ENCODE measurements around the gene CRELD1.

Gene CRELD1

GRCh38 chr3:9888540-9888939, 45.1 kb upstream of the CRELD1 start:
- peaks cover 0 to 1% of the 10 kb centered on the region in 2 donors for H3K4me1 ChIP-seq (ENCODE audit: control insufficient read depth in 2 of 2, insufficient read depth in 1 of 2, low read depth in 1 of 2, low read length in 2 of 2)

GRCh38 chr3:9889405-9889804, 44.2 kb upstream of the CRELD1 start:
- no CpG with 5 or more reads among the region's 5 CpGs for WGBS, 2 donors (ENCODE audit: extremely low coverage in 2 of 2, insufficient read length in 2 of 2, insufficient replicate concordance in 1 of 2)
- Histone ChIP-seq H3K27me3 (ENCODE audit: control insufficient read depth in 3 of 3, insufficient read depth in 3 of 3, low read depth in 1 of 3, low read length in 3 of 3) (peaks cover 0 to 8% (median 0%) of the 10 kb centered on the region in 3 experiments), H2BK5ac (ENCODE audit: low read length) (no peak overlapping the region), H2BK120ac (ENCODE audit: low read depth, low read length) (no peak overlapping the region), H3K36me3 (replicated peaks in 1 of 2; ENCODE audit: control insufficient read depth in 2 of 2, insufficient read depth in 2 of 2, low read length in 2 of 2) (peaks cover 14 to 28% of the 10 kb centered on the region in 2 donors), H3K27ac (replicated peaks; ENCODE audit: low read length) (no peak overlapping the region), H2AFZ (ENCODE audit: low read length) (peak overlapping the region; percentile 94), H3K9ac (ENCODE audit: low read depth, low read length, poor library complexity) (no peak overlapping the region), H3K4me1 (ENCODE audit: control insufficient read depth in 2 of 2, insufficient read depth in 1 of 2, low read depth in 1 of 2, low read length in 2 of 2) (peaks cover 0 to 1% of the 10 kb centered on the region in 2 donors), H2BK15ac (ENCODE audit: low read length) (no peak overlapping the region), H3K9me3 (replicated peaks in 1 of 2; ENCODE audit: control insufficient read depth in 2 of 2, insufficient read depth in 1 of 2, low read depth in 1 of 2, low read length in 2 of 2) (peaks cover 0 to 3% of the 10 kb centered on the region in 2 donors), H3K18ac (ENCODE audit: low read length) (no peak overlapping the region), H3K23ac (ENCODE audit: low read depth, low read length, poor library complexity) (no peak overlapping the region), H3K4me2 (ENCODE audit: insufficient read depth, low read length, poor library complexity, severe bottlenecking) (no peak overlapping the region), H2AK5ac (ENCODE audit: low read depth, low read length) (no peak overlapping the region), H3K14ac (ENCODE audit: low read length) (no peak overlapping the region), H2BK12ac (ENCODE audit: low read length) (no peak overlapping the region), H3K4ac (ENCODE audit: low read length) (no peak overlapping the region), H4K91ac (ENCODE audit: low read depth, low read length, poor library complexity) (no peak overlapping the region), H3K79me1 (ENCODE audit: low read depth, low read length) (peaks cover 5% of the 10 kb centered on the region), H4K8ac (ENCODE audit: low read depth, low read length) (no peak overlapping the region), H3K4me3 (ENCODE audit: low read length in 2 of 2) (no peak overlapping the region)
- DNase-seq (ENCODE audit: low spot score) = no peak

More at GRCh38 chr3:9888540-9888939, 45.1 kb upstream of the CRELD1 start:
- H3K36me3 ChIP-seq (replicated peaks in 1 of 2; ENCODE audit: control insufficient read depth in 2 of 2, insufficient read depth in 2 of 2, low read length in 2 of 2) = peaks cover 11 to 20% of the 10 kb centered on the region in 2 donors
- H2AK5ac ChIP-seq (ENCODE audit: low read depth, low read length) = no peak overlapping the region
- no peak overlapping the region for H2BK12ac ChIP-seq (ENCODE audit: low read length)
- no peak overlapping the region for H4K91ac ChIP-seq (ENCODE audit: low read depth, low read length, poor library complexity)
- H3K79me1 ChIP-seq (ENCODE audit: low read depth, low read length) = peaks cover 5% of the 10 kb centered on the region
- no peak overlapping the region for H3K4me2 ChIP-seq (ENCODE audit: insufficient read depth, low read length, poor library complexity, severe bottlenecking)
- no peak overlapping the region for H2BK5ac ChIP-seq (ENCODE audit: low read length)
- H3K14ac ChIP-seq (ENCODE audit: low read length) = no peak overlapping the region
- H3K27ac ChIP-seq (replicated peaks; ENCODE audit: low read length) = no peak overlapping the region
- H3K9me3 ChIP-seq (replicated peaks in 1 of 2; ENCODE audit: control insufficient read depth in 2 of 2, insufficient read depth in 1 of 2, low read depth in 1 of 2, low read length in 2 of 2) = peaks cover 0 to 3% of the 10 kb centered on the region in 2 donors
- no peak overlapping the region for H3K23ac ChIP-seq (ENCODE audit: low read depth, low read length, poor library complexity)
- no peak for DNase-seq (ENCODE audit: low spot score)
- no peak overlapping the region for H3K9ac ChIP-seq (ENCODE audit: low read depth, low read length, poor library complexity)
- H2BK120ac ChIP-seq (ENCODE audit: low read depth, low read length) = no peak overlapping the region
- H2AFZ ChIP-seq (ENCODE audit: low read length) = no peak overlapping the region
- H2BK15ac ChIP-seq (ENCODE audit: low read length) = no peak overlapping the region
- H3K4me3 ChIP-seq (ENCODE audit: low read length in 2 of 2) = no peak overlapping the region
- no peak overlapping the region for H3K18ac ChIP-seq (ENCODE audit: low read length)
- H4K8ac ChIP-seq (ENCODE audit: low read depth, low read length) = no peak overlapping the region
- no CpG with 5 or more reads among the region's 3 CpGs for WGBS, 2 donors (ENCODE audit: extremely low coverage in 2 of 2, insufficient read length in 2 of 2, insufficient replicate concordance in 1 of 2)
- no peak overlapping the region for H3K4ac ChIP-seq (ENCODE audit: low read length)
- peaks cover 0 to 8% (median 0%) of the 10 kb centered on the region in 3 experiments for H3K27me3 ChIP-seq (ENCODE audit: control insufficient read depth in 3 of 3, insufficient read depth in 3 of 3, low read depth in 1 of 3, low read length in 3 of 3)

- Histone ChIP-seq H2BK12ac (ENCODE audit: low read length) (no peak within 1 kb of the TSS), H3K4me3 (ENCODE audit: low read length in 2 of 2) (peak within 1 kb of the TSS; percentile 98 to 99), H3K4me2 (ENCODE audit: insufficient read depth, low read length, poor library complexity, severe bottlenecking) (peak within 1 kb of the TSS; percentile 76), H3K36me3 (replicated peaks in 1 of 2; ENCODE audit: control insufficient read depth in 2 of 2, insufficient read depth in 2 of 2, low read length in 2 of 2) (peaks cover 14 to 34% of the 10 kb centered on the region in 2 donors), H3K27me3 (ENCODE audit: control insufficient read depth in 3 of 3, insufficient read depth in 3 of 3, low read depth in 1 of 3, low read length in 3 of 3) (peaks cover 0 to 8% (median 0%) of the 10 kb centered on the region in 3 experiments), H3K23ac (ENCODE audit: low read depth, low read length, poor library complexity) (peak within 1 kb of the TSS; percentile 100), H4K8ac (ENCODE audit: low read depth, low read length) (peak within 1 kb of the TSS; percentile 100), H3K14ac (ENCODE audit: low read length) (peak within 1 kb of the TSS; percentile 84), H3K9ac (ENCODE audit: low read depth, low read length, poor library complexity) (peak within 1 kb of the TSS; percentile 100), H2AFZ (ENCODE audit: low read length) (peak within 1 kb of the TSS; percentile 94), H2BK5ac (ENCODE audit: low read length) (peak within 1 kb of the TSS; percentile 83), H2BK15ac (ENCODE audit: low read length) (no peak within 1 kb of the TSS), H4K91ac (ENCODE audit: low read depth, low read length, poor library complexity) (no peak within 1 kb of the TSS), H3K27ac (replicated peaks; ENCODE audit: low read length) (no peak within 1 kb of the TSS), H3K9me3 (replicated peaks in 1 of 2; ENCODE audit: control insufficient read depth in 2 of 2, insufficient read depth in 1 of 2, low read depth in 1 of 2, low read length in 2 of 2) (peaks cover 0 to 3% of the 10 kb centered on the region in 2 donors), H3K79me1 (ENCODE audit: low read depth, low read length) (peaks cover 5% of the 10 kb centered on the region), H2BK120ac (ENCODE audit: low read depth, low read length) (peak within 1 kb of the TSS; percentile 28), H3K4me1 (ENCODE audit: control insufficient read depth in 2 of 2, insufficient read depth in 1 of 2, low read depth in 1 of 2, low read length in 2 of 2) (peaks cover 0 to 1% of the 10 kb centered on the region in 2 donors), H3K18ac (ENCODE audit: low read length) (peak within 1 kb of the TSS; percentile 99), H3K4ac (ENCODE audit: low read length) (peak within 1 kb of the TSS; percentile 89), H2AK5ac (ENCODE audit: low read depth, low read length) (peak within 1 kb of the TSS; percentile 60)
- WGBS, 2 donors (ENCODE audit: extremely low coverage in 2 of 2, insufficient read length in 2 of 2, insufficient replicate concordance in 1 of 2) = no CpG with 5 or more reads among the region's 62 CpGs
- DNase-seq (ENCODE audit: low spot score) = peak; percentile 92
Observed at GRCh38 chr3:9890249-9891071, 43.2 kb upstream of the CRELD1 start, which contains the start of gene JAGN1. JAGN1 (plus strand) TSS chr3:9890610; CDS start chr3:9890723, 113 bp downstream.

GRCh38 chr3:9891072-9891622, 42.5 kb upstream of the CRELD1 start:
- Histone ChIP-seq H2AK5ac (ENCODE audit: low read depth, low read length) (peak overlapping the region; percentile 60), H3K4me2 (ENCODE audit: insufficient read depth, low read length, poor library complexity, severe bottlenecking) (peak overlapping the region; percentile 76), H3K9me3 (replicated peaks in 1 of 2; ENCODE audit: control insufficient read depth in 2 of 2, insufficient read depth in 1 of 2, low read depth in 1 of 2, low read length in 2 of 2) (peaks cover 0 to 3% of the 10 kb centered on the region in 2 donors), H3K23ac (ENCODE audit: low read depth, low read length, poor library complexity) (peak overlapping the region; percentile 100), H2BK5ac (ENCODE audit: low read length) (peak overlapping the region; percentile 83), H3K4me1 (ENCODE audit: control insufficient read depth in 2 of 2, insufficient read depth in 1 of 2, low read depth in 1 of 2, low read length in 2 of 2) (peaks cover 0 to 1% of the 10 kb centered on the region in 2 donors), H2BK12ac (ENCODE audit: low read length) (no peak overlapping the region), H3K27ac (replicated peaks; ENCODE audit: low read length) (no peak overlapping the region), H4K91ac (ENCODE audit: low read depth, low read length, poor library complexity) (no peak overlapping the region), H3K18ac (ENCODE audit: low read length) (peak overlapping the region; percentile 99), H3K27me3 (ENCODE audit: control insufficient read depth in 3 of 3, insufficient read depth in 3 of 3, low read depth in 1 of 3, low read length in 3 of 3) (peaks cover 0 to 8% (median 0%) of the 10 kb centered on the region in 3 experiments), H3K9ac (ENCODE audit: low read depth, low read length, poor library complexity) (peak overlapping the region; percentile 100), H2AFZ (ENCODE audit: low read length) (peak overlapping the region; percentile 94), H3K4ac (ENCODE audit: low read length) (no peak overlapping the region), H3K36me3 (replicated peaks in 1 of 2; ENCODE audit: control insufficient read depth in 2 of 2, insufficient read depth in 2 of 2, low read length in 2 of 2) (peaks cover 14 to 38% of the 10 kb centered on the region in 2 donors), H2BK120ac (ENCODE audit: low read depth, low read length) (peak overlapping the region; percentile 28), H3K79me1 (ENCODE audit: low read depth, low read length) (peaks cover 5% of the 10 kb centered on the region), H3K4me3 (ENCODE audit: low read length in 2 of 2) (peak overlapping the region; percentile 98 to 99), H4K8ac (ENCODE audit: low read depth, low read length) (no peak overlapping the region), H3K14ac (ENCODE audit: low read length) (peak overlapping the region; percentile 84), H2BK15ac (ENCODE audit: low read length) (no peak overlapping the region)
- no peak for DNase-seq (ENCODE audit: low spot score)
- no CpG with 5 or more reads among the region's 12 CpGs for WGBS, 2 donors (ENCODE audit: extremely low coverage in 2 of 2, insufficient read length in 2 of 2, insufficient replicate concordance in 1 of 2)

All from neuronal stem cell (in vitro differentiated cells).